H1 (cell line): ENCODE data around the gene AFAP1L2. TPM values are rescaled to one million over a fixed set of nuclear protein-coding genes. Genes with fewer than 3 reads are reported as not detected.

Experiments used
- CTCF ChIA-PET: fragments of 300-600 bp; sonication (Branson Sonifier 250); formaldehyde crosslinking; loops from one replicate; lab custom pipeline; 2021; ENCODE audit not compliant: partially characterized antibody; lab: Charles Lee
- POLR2A ChIA-PET: fragments of 300-600 bp; sonication (Branson Sonifier 250); formaldehyde crosslinking; loops from one replicate; lab custom pipeline; 2021; ENCODE audit warnings: inconsistent platforms; ENCODE audit not compliant: partially characterized antibody; lab: Charles Lee
- DNase-seq, 2 experiments: peaks; one replicate each; pipeline versions ENCODE4 v3.0.0 to v3.0.0-alpha.2; 2010 to 2022; ENCODE audit warnings: low spot score in 2 of 2, low read depth in 1 of 2, mixed read lengths in 1 of 2
- FAIRE-seq: peaks from 2 replicates; lab custom pipeline; 2011; peaks lifted over from hg19 to GRCh38; lab: Jason Lieb, UNC
- H2AFZ ChIP-seq: 2 replicates; pipeline ENCODE4 v1.8.1; 2012; ENCODE audit warnings: low read length, inconsistent platforms
- H2AK5ac ChIP-seq: 2 replicates; pipeline ENCODE4 v1.6.1; 2013; ENCODE audit warnings: low read depth, low read length
- H2BK120ac ChIP-seq: replicated peaks from 2 replicates; pipeline ENCODE3; 2013; ENCODE audit warnings: low read depth, low read length, inconsistent platforms
- H2BK12ac ChIP-seq: 2 replicates; pipeline ENCODE4 v1.6.1; 2013; ENCODE audit warnings: low read depth, low read length
- H2BK15ac ChIP-seq: 2 replicates; pipeline ENCODE4 v1.6.1; 2013; ENCODE audit warnings: low read length
- H2BK20ac ChIP-seq: 2 replicates; pipeline ENCODE4 v1.6.1; 2013; ENCODE audit warnings: low read length
- H2BK5ac ChIP-seq: 2 replicates; pipeline ENCODE4 v1.6.1; 2013; ENCODE audit warnings: low read depth, low read length
- H3K14ac ChIP-seq: 2 replicates; pipeline ENCODE4 v1.6.1; 2013; ENCODE audit warnings: inconsistent platforms; ENCODE audit not compliant: insufficient read length
- H3K18ac ChIP-seq: 2 replicates; pipeline ENCODE4 v1.6.1; 2013; ENCODE audit warnings: low read length; ENCODE audit errors: extremely low read depth
- H3K23ac ChIP-seq: 2 replicates; pipeline ENCODE4 v1.6.1; 2013; ENCODE audit warnings: inconsistent platforms; ENCODE audit not compliant: insufficient read length
- H3K23me2 ChIP-seq: 2 replicates; pipeline ENCODE4 v1.6.1; 2013; ENCODE audit warnings: low read depth, low read length
- H3K27ac ChIP-seq: 2 replicates; pipeline ENCODE4 v1.6.1; 2011; ENCODE audit warnings: low read depth, low read length, inconsistent platforms
- H3K27me3 ChIP-seq, 4 experiments: replicated peaks in 1 of 4; 1 replicate in 1 of 4; 2 replicates in 3 of 4; pipeline versions ENCODE4 v1.6.1 to v1.8.1; 2011 to 2013; ENCODE audit warnings: low read length in 3 of 4, mild to moderate bottlenecking in 3 of 4, inconsistent platforms in 2 of 4, mixed read lengths in 2 of 4, moderate library complexity in 1 of 4; ENCODE audit not compliant: control insufficient read depth in 3 of 4, insufficient read depth in 3 of 4; ENCODE audit errors: extremely low read depth in 1 of 4
- H3K36me3 ChIP-seq, 4 experiments: 2 replicates each; pipeline versions ENCODE4 v1.6.1 to v1.8.1; 2011 to 2013; ENCODE audit warnings: mild to moderate bottlenecking in 4 of 4, low read length in 3 of 4, moderate library complexity in 2 of 4, control low read depth in 1 of 4, inconsistent platforms in 1 of 4; ENCODE audit not compliant: insufficient read depth in 4 of 4, control insufficient read depth in 2 of 4
- H3K4ac ChIP-seq: replicated peaks from 2 replicates; pipeline ENCODE3; 2013; ENCODE audit warnings: low read length, low read depth, mixed read lengths, inconsistent platforms; ENCODE audit not compliant: insufficient read length
- H3K4me1 ChIP-seq, 4 experiments: replicated peaks in 1 of 4; 1 replicate in 1 of 4; 2 replicates in 3 of 4; pipeline versions ENCODE4 v1.6.1 to v1.8.1; 2011 to 2013; ENCODE audit warnings: low read length in 3 of 4, inconsistent platforms in 2 of 4, mixed read lengths in 1 of 4; ENCODE audit not compliant: insufficient read depth in 4 of 4, control insufficient read depth in 3 of 4
- H3K4me2 ChIP-seq, 2 experiments: 2 replicates each; pipeline versions ENCODE4 v1.6.1 to v1.8.1; 2011 to 2013; ENCODE audit warnings: low read depth in 2 of 2, low read length in 2 of 2, control low read depth in 1 of 2, inconsistent platforms in 1 of 2, mild to moderate bottlenecking in 1 of 2; ENCODE audit not compliant: insufficient read depth in 1 of 2
- H3K4me3 ChIP-seq, 4 experiments: fragments of 200-600, 300-600 bp in 1 of 4; sonication (generic), shearing (Covaris generic), sonication (Bioruptor Twin) in 1 of 4; 2 replicates each; pipeline versions ENCODE4 v1.5.1 to v1.8.1; 2011 to 2016; ENCODE audit warnings: low read length in 4 of 4, low read depth in 3 of 4, control low read depth in 2 of 4, inconsistent platforms in 2 of 4, mild to moderate bottlenecking in 2 of 4, mixed read lengths in 1 of 4, moderate library complexity in 1 of 4; ENCODE audit not compliant: insufficient read depth in 2 of 4; ENCODE audit errors: extremely low read depth in 1 of 4
- H3K56ac ChIP-seq: replicated peaks from 2 replicates; pipeline ENCODE3; 2013; ENCODE audit warnings: low read depth, mild to moderate bottlenecking, mixed read lengths, low read length, inconsistent platforms; ENCODE audit not compliant: insufficient read length
- H3K79me1 ChIP-seq: 2 replicates; pipeline ENCODE4 v1.6.1; 2013; ENCODE audit warnings: low read depth, low read length, control low read depth
- H3K79me2 ChIP-seq, 2 experiments: 2 replicates each; pipeline versions ENCODE4 v1.6.1 to v1.8.1; 2012 to 2013; ENCODE audit warnings: low read length in 2 of 2, mild to moderate bottlenecking in 2 of 2, inconsistent platforms in 1 of 2; ENCODE audit not compliant: insufficient read depth in 2 of 2, control insufficient read depth in 1 of 2
- H3K9ac ChIP-seq, 4 experiments: replicated peaks in 1 of 4; 1 replicate in 1 of 4; 2 replicates in 3 of 4; pipeline versions ENCODE4 v1.6.1 to v1.8.1; 2011 to 2013; ENCODE audit warnings: low read depth in 3 of 4, low read length in 3 of 4, control low read depth in 2 of 4, mild to moderate bottlenecking in 2 of 4, moderate library complexity in 2 of 4, inconsistent platforms in 1 of 4; ENCODE audit errors: extremely low read depth in 1 of 4
- H3K9me3 ChIP-seq, 2 experiments: 2 replicates each; pipeline versions ENCODE4 v1.6.1 to v1.8.1; 2012 to 2013; ENCODE audit warnings: mild to moderate bottlenecking in 2 of 2, moderate library complexity in 2 of 2, control low read depth in 1 of 2, inconsistent platforms in 1 of 2, low read depth in 1 of 2, low read length in 1 of 2, mixed read lengths in 1 of 2; ENCODE audit not compliant: insufficient read depth in 2 of 2
- H4K20me1 ChIP-seq, 2 experiments: replicated peaks in 1 of 2; 2 replicates each; pipeline versions ENCODE3 to v1.8.1; 2011 to 2013; ENCODE audit warnings: inconsistent platforms in 2 of 2, low read length in 2 of 2, mild to moderate bottlenecking in 1 of 2; ENCODE audit not compliant: insufficient read depth in 2 of 2, control insufficient read depth in 1 of 2
- H4K5ac ChIP-seq: 2 replicates; pipeline ENCODE4 v1.6.1; 2013; ENCODE audit warnings: low read length, low read depth, mixed read lengths, inconsistent platforms; ENCODE audit not compliant: insufficient read length
- H4K8ac ChIP-seq: 2 replicates; pipeline ENCODE4 v1.8.0; 2013; ENCODE audit warnings: mild to moderate bottlenecking, moderate library complexity, low read length, inconsistent platforms; ENCODE audit not compliant: insufficient read depth; ENCODE audit errors: extremely low read depth
- H4K91ac ChIP-seq: replicated peaks from 2 replicates; pipeline ENCODE3; 2013; ENCODE audit warnings: low read length, mixed read lengths, inconsistent platforms; ENCODE audit not compliant: insufficient read length
- CHD1 ChIP-seq: IDR thresholded peaks from 2 replicates; pipeline ENCODE4 v1.6.1; 2012; ENCODE audit warnings: low read depth, low read length, improper control_type of control experiment
- GTF2F1 ChIP-seq: IDR thresholded peaks from 2 replicates; pipeline ENCODE4 v1.6.1; 2012; ENCODE audit warnings: low read depth, low read length, improper control_type of control experiment, borderline replicate concordance
- RXRA ChIP-seq: IDR thresholded peaks from 2 replicates; pipeline ENCODE4 v1.6.1; 2011; ENCODE audit warnings: low read depth, mild to moderate bottlenecking, low read length, moderate library complexity; ENCODE audit not compliant: insufficient read depth
- SP4 ChIP-seq: IDR thresholded peaks from 2 replicates; pipeline ENCODE4 v1.6.1; 2012; ENCODE audit warnings: low read length, inconsistent platforms
- USF2 ChIP-seq: IDR thresholded peaks from 2 replicates; pipeline ENCODE4 v1.6.1; 2011; ENCODE audit warnings: low read length, improper control_type of control experiment
- WGBS, 2 experiments: shearing (Covaris generic) in 1 of 2; methylation state at CpG; one replicate each; pipeline versions ENCODE4 v1.1.6 to v1.1.7; 2013 to 2015; ENCODE audit warnings: low lambda C conversion rate in 2 of 2, mixed read lengths in 2 of 2, inconsistent platforms in 1 of 2, low coverage in 1 of 2, missing lambda C conversion rate in 1 of 2; ENCODE audit not compliant: insufficient replicate concordance in 2 of 2, insufficient coverage in 1 of 2, insufficient read length in 1 of 2; ENCODE audit errors: extremely low coverage in 1 of 2, missing lambda C conversion rate in 1 of 2; 5-methylcytosine and 5-hydroxymethylcytosine counted together
- polyA plus RNA-seq, 7 experiments: library from polyadenylated mRNA; depleted of rRNA in 3 of 7; stranded (reverse) in 5 of 7; unstranded in 2 of 7; fragments of >200 nt in 5 of 7; fragments of 200-250 nt in 2 of 7; gene quantifications; 1 replicate in 5 of 7; 2 replicates in 1 of 7; 4 replicates in 1 of 7; pipeline versions ENCODE4 v1.2.1 to v1.2.3, GENCODE V29; 2011 to 2013; ENCODE audit warnings: missing spikeins in 2 of 7, mixed read lengths in 2 of 7
- total RNA-seq: library from RNA; stranded (reverse); fragmentation: NEBNext Ultra II Directional; extraction: Animal tissue kit (Norgen Biotek cat#: 25700); gene quantifications from 2 replicates; pipeline ENCODE4 v1.2.1, GENCODE V29; 2021
- TF ChIP-seq, protein P1 (sequence below): IDR thresholded peaks from 2 replicates; pipeline ENCODE4 v1.6.1; 2012; ENCODE audit warnings: low read length, inconsistent platforms

AFAP1L2 gene
- total and polyA plus RNA-seq, 2 of the 8 experiments (the other 6 are each of a cell fraction or from before 2014, with no cell fraction given) = 3.9 to 6.4 TPM

GRCh38 chr10:114301951-114302710 lies 102.2 kb downstream of the AFAP1L2 start:
- Histone ChIP-seq H4K91ac (no peak overlapping the region), H3K4ac (no peak overlapping the region), H2BK20ac (no peak overlapping the region), H3K27me3 (no peaks in the 10 kb centered on the region), H4K20me1 (no peaks in the 10 kb centered on the region), H4K5ac (no peak overlapping the region), H3K56ac (no peak overlapping the region), H2BK5ac (no peak overlapping the region), H3K23ac (no peak overlapping the region), H3K4me1 (peaks cover 0 to 8% (median 2%) of the 10 kb centered on the region in 4 experiments; a peak in 4 of 7 replicates), H3K79me2 (no peaks in the 10 kb centered on the region), H3K36me3 (peaks cover 0 to 2% (median 0%) of the 10 kb centered on the region in 4 experiments; a peak in 2 of 8 replicates), H3K14ac (no peak overlapping the region), H2AFZ (no peak overlapping the region), H3K27ac (no peak overlapping the region), H3K4me3 (no peak overlapping the region), H2AK5ac (no peak overlapping the region), H3K9me3 (no peaks in the 10 kb centered on the region; a peak in 1 of 4 replicates), H3K9ac (no peak overlapping the region), H3K18ac (no peak overlapping the region), H3K23me2 (peaks cover 4% of the 10 kb centered on the region; the same call in 1 of the 2 replicates), H2BK12ac (no peak overlapping the region), H2BK15ac (no peak overlapping the region), H3K4me2 (no peak overlapping the region), H4K8ac (no peak overlapping the region), H3K79me1 (no peaks in the 10 kb centered on the region), H2BK120ac (no peak overlapping the region)
- FAIRE-seq (no peak), DNase-seq (no peak)
- CTCF ChIA-PET = interaction anchor here (0.8 to 8.8 kb wide), 14 partner anchors 13 to 596 kb away, joined by 3 to 269 read pairs (median 8); partner anchors contain the start of gene AFAP1L2
- POLR2A ChIA-PET = no interaction called here
- WGBS, 2 experiments = 94% methylated on average over 14 of the region's 14 CpGs; no CpG with 5 or more reads in 1 of the 2 experiments
- TF ChIP-seq GTF2F1 = no peak
- no peak for TF ChIP-seq SP4
- TF ChIP-seq CHD1 = no peak
- TF ChIP-seq RXRA = no peak
- TF ChIP-seq, protein P1, sequence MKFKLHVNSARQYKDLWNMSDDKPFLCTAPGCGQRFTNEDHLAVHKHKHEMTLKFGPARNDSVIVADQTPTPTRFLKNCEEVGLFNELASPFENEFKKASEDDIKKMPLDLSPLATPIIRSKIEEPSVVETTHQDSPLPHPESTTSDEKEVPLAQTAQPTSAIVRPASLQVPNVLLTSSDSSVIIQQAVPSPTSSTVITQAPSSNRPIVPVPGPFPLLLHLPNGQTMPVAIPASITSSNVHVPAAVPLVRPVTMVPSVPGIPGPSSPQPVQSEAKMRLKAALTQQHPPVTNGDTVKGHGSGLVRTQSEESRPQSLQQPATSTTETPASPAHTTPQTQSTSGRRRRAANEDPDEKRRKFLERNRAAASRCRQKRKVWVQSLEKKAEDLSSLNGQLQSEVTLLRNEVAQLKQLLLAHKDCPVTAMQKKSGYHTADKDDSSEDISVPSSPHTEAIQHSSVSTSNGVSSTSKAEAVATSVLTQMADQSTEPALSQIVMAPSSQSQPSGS = no peak
- TF ChIP-seq USF2 = no peak
